Epithelial cell of esophagus (primary cell): ENCODE results near the gene MITD1.
A peak's percentile ranks its signal among the peaks of the same experiment; 100 is the strongest.

Experiments used
- DNase-seq: peaks from one replicate; pipeline ENCODE4 v3.0.0; 2010; ENCODE audit warnings: low read depth
- H3K4me3 ChIP-seq: 2 replicates; pipeline ENCODE4 v1.5.1; 2011; ENCODE audit warnings: mild to moderate bottlenecking, low read length, control low read depth
- CTCF ChIP-seq: IDR thresholded peaks from 2 replicates; pipeline ENCODE4 v1.5.1; 2011; ENCODE audit warnings: low read depth, mild to moderate bottlenecking, low read length, control low read depth, inconsistent platforms; ENCODE audit not compliant: insufficient read depth; ENCODE audit errors: missing control alignments

MITD1 gene

GRCh38 chr2:99154643-99155536 is 26.0 kb downstream of the MITD1 start, which contains the start of the genes LIPT1 and TSGA10:
TSS of gene LIPT1 (plus strand) at chr2:99154967. CDS start at chr2:99161958, 6,991 bp downstream.
TSS of gene TSGA10 (minus strand) at chr2:99154942. CDS start at chr2:99109439, 45,503 bp downstream.
- peak within 1 kb of the TSS; percentile 90 for H3K4me3 ChIP-seq
- peak; percentile 90 for DNase-seq
- TF ChIP-seq CTCF: peak; percentile 25

- no peak for DNase-seq
- TF ChIP-seq CTCF: no peak
- peak overlapping the region; percentile 90 for H3K4me3 ChIP-seq
Measured at GRCh38 chr2:99153921-99154604, 26.8 kb downstream of the MITD1 start.

- no peak for DNase-seq
- no peak overlapping the region for H3K4me3 ChIP-seq
- TF ChIP-seq CTCF: no peak
Measured at GRCh38 chr2:99152199-99152895, 28.5 kb downstream of the MITD1 start.

GRCh38 chr2:99150706-99151105 is 30.2 kb downstream of the MITD1 start:
- no peak for TF ChIP-seq CTCF
- no peak overlapping the region for H3K4me3 ChIP-seq
- DNase-seq: no peak

- no peak for TF ChIP-seq CTCF
- peak; percentile 97 for DNase-seq
- H3K4me3 ChIP-seq: peak within 1 kb of the TSS; percentile 73
Measured at GRCh38 chr2:99141110-99142108, 39.4 kb downstream of the MITD1 start, which contains the start of gene C2orf15. TSS of gene C2orf15 (plus strand) at chr2:99141707. CDS start at chr2:99150559, 8,852 bp downstream.

GRCh38 chr2:99140860-99141109 is 40.1 kb downstream of the MITD1 start:
- TF ChIP-seq CTCF: no peak
- H3K4me3 ChIP-seq: peak overlapping the region; percentile 73
- no peak for DNase-seq
